ENCODE data around the gene OTUD3.
"Not testable (repeated sequence)": the region's sequence is repeated elsewhere in the genome, so short reads cannot be mapped to it uniquely, and the experiment has no call there.

Gene OTUD3

DNA sequence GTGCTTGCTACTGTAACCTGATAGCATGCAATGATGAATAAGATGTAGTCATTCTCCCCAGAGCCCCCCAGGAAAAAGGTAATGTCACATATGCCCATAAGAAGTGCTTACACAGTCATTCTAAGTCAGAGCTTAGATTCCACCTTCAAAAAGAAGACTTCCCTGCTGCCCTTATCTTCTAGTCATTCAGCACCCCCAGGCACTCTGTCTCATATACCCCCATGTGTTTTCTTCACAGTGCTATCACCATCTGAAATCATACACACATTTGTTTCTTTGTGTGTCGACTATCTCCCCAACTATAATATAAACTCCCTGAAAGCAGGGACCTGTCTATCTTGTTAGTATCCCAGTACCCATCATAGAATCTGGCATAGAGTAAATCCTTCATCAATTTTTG, 16.2 kb upstream of the OTUD3 start:
- H3K4me1 ChIP-seq (ENCODE audit: insufficient read depth, low read length, severe bottlenecking) = no peaks in the 10 kb centered on the region
- H3K9me2 ChIP-seq (ENCODE audit: low read depth, low read length) = no peaks in the 10 kb centered on the region
- no peaks in the 10 kb centered on the region for H4K20me1 ChIP-seq (ENCODE audit: insufficient read depth, low read length)
- no peaks in the 10 kb centered on the region for H3K79me2 ChIP-seq (ENCODE audit: insufficient read depth, low read length)
- H3K36me3 ChIP-seq (ENCODE audit: insufficient read depth, low read length) = no peaks in the 10 kb centered on the region; the same call in 1 of the 2 replicates
- no peaks in the 10 kb centered on the region for H3F3A ChIP-seq (ENCODE audit: insufficient read depth, low read length)
- no peak overlapping the region for H3K27ac ChIP-seq (ENCODE audit: low read depth, low read length, poor library complexity, severe bottlenecking)
- TF ChIP-seq EZH2 (IDR thresholded peaks at IDR 0.05; ENCODE audit: borderline replicate concordance, low read length) = no peak
- TF ChIP-seq, protein P1, sequence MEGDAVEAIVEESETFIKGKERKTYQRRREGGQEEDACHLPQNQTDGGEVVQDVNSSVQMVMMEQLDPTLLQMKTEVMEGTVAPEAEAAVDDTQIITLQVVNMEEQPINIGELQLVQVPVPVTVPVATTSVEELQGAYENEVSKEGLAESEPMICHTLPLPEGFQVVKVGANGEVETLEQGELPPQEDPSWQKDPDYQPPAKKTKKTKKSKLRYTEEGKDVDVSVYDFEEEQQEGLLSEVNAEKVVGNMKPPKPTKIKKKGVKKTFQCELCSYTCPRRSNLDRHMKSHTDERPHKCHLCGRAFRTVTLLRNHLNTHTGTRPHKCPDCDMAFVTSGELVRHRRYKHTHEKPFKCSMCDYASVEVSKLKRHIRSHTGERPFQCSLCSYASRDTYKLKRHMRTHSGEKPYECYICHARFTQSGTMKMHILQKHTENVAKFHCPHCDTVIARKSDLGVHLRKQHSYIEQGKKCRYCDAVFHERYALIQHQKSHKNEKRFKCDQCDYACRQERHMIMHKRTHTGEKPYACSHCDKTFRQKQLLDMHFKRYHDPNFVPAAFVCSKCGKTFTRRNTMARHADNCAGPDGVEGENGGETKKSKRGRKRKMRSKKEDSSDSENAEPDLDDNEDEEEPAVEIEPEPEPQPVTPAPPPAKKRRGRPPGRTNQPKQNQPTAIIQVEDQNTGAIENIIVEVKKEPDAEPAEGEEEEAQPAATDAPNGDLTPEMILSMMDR (IDR thresholded peaks at IDR 0.05; ENCODE audit: low read length) = no peak
- no peak overlapping the region for H3K4me2 ChIP-seq (ENCODE audit: low read length)
- no peak overlapping the region for H3K9ac ChIP-seq (ENCODE audit: low read length)
- H3K9me3 ChIP-seq (ENCODE audit: low read length) = 0 out of 2 replicates have a peak, but pooled peaks cover 2% of the 10 kb centered on the region
- H3K27me3 ChIP-seq (ENCODE audit: insufficient read depth, low read length) = peaks cover 3% of the 10 kb centered on the region; the same call in 1 of the 2 replicates
- no peak overlapping the region for H2AFZ ChIP-seq (ENCODE audit: low read length)
- no peak overlapping the region for H3K4me3 ChIP-seq (ENCODE audit: low read depth, low read length, poor library complexity, severe bottlenecking)

DNA sequence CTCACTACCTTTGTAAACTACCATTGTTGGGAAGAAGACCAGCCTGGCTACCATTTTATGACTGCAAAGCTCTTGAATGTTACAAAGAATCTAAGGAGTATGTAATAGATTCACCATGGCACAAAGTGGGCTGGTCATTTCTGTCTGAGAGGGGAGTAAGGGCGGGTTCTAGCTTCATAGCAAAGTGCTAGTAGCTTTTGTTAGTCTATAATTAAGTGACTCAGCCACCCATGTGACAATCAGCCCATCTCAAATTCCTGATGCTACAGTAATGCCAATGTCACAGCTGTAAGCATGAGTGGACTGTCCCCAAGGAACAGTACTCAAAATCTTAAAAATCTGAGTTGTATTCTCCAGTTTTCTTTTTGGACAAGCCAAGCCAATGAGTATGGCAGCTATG, 15.4 kb upstream of the OTUD3 start:
- H3K79me2 ChIP-seq (ENCODE audit: insufficient read depth, low read length) = no peaks in the 10 kb centered on the region
- H3K9ac ChIP-seq (ENCODE audit: low read length) = no peak overlapping the region
- H3K4me3 ChIP-seq (ENCODE audit: low read depth, low read length, poor library complexity, severe bottlenecking) = no peak overlapping the region
- no peaks in the 10 kb centered on the region; the same call in 1 of the 2 replicates for H3K36me3 ChIP-seq (ENCODE audit: insufficient read depth, low read length)
- H4K20me1 ChIP-seq (ENCODE audit: insufficient read depth, low read length) = no peaks in the 10 kb centered on the region
- H3K27me3 ChIP-seq (ENCODE audit: insufficient read depth, low read length) = peaks cover 3% of the 10 kb centered on the region; the same call in 1 of the 2 replicates
- no peak overlapping the region for H3K4me2 ChIP-seq (ENCODE audit: low read length)
- H3K4me1 ChIP-seq (ENCODE audit: insufficient read depth, low read length, severe bottlenecking) = no peaks in the 10 kb centered on the region
- no peaks in the 10 kb centered on the region for H3K9me2 ChIP-seq (ENCODE audit: low read depth, low read length)
- H3F3A ChIP-seq (ENCODE audit: insufficient read depth, low read length) = no peaks in the 10 kb centered on the region
- 0 out of 2 replicates have a peak, but pooled peaks cover 2% of the 10 kb centered on the region for H3K9me3 ChIP-seq (ENCODE audit: low read length)
- H2AFZ ChIP-seq (ENCODE audit: low read length) = no peak overlapping the region
- H3K27ac ChIP-seq (ENCODE audit: low read depth, low read length, poor library complexity, severe bottlenecking) = no peak overlapping the region
- no peak for TF ChIP-seq EZH2 (IDR thresholded peaks at IDR 0.05; ENCODE audit: borderline replicate concordance, low read length)
- TF ChIP-seq, protein P1 (IDR thresholded peaks at IDR 0.05; ENCODE audit: low read length) = no peak

DNA sequence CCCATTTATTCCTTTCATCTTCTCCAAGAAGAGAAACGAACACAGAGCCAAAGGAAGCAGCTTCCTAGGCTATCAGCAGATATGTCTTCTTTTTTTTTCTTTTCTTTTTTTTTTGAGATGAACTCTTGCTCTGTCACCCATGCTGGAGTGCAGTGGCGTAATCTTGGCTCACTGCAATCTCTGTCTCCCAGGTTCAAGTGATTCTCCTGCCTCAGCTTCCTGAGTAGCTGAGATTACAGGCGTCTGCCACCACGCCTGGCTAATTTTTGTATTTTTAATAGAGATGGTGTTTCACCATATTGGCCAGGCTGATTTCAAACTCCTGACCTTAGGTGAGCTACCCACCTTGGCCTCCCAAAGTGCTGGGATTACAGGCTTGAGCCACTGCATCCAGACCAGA, 13.6 kb upstream of the OTUD3 start:
- H3K27ac ChIP-seq (ENCODE audit: low read depth, low read length, poor library complexity, severe bottlenecking); H4K20me1 ChIP-seq (ENCODE audit: insufficient read depth, low read length); H3F3A ChIP-seq (ENCODE audit: insufficient read depth, low read length); H3K4me2 ChIP-seq (ENCODE audit: low read length); H3K79me2 ChIP-seq (ENCODE audit: insufficient read depth, low read length); H3K36me3 ChIP-seq (ENCODE audit: insufficient read depth, low read length); H3K9me3 ChIP-seq (ENCODE audit: low read length); H3K9me2 ChIP-seq (ENCODE audit: low read depth, low read length); H3K9ac ChIP-seq (ENCODE audit: low read length); H3K4me1 ChIP-seq (ENCODE audit: insufficient read depth, low read length, severe bottlenecking); H3K27me3 ChIP-seq (ENCODE audit: insufficient read depth, low read length); H2AFZ ChIP-seq (ENCODE audit: low read length); H3K4me3 ChIP-seq (ENCODE audit: low read depth, low read length, poor library complexity, severe bottlenecking): not testable (repeated sequence)

DNA sequence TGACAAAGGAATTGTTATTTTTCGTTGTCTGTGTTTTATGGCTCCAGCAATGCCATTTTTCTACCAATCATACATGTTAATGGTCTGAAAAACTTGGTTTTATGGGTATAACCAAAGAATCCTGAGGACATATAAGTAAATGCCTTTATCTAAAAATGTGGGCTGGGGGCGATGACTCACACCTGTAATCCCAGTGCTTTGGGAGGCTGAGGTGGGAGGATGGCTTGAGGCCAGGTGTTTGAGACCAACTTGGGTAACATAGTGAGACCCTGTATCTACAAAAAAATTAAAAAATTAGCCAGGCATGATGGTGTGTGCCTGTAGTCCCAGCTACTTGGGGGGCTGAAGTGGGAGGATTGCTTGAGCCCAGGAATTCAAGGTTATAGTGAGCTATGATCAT, 12.7 kb upstream of the OTUD3 start:
- not testable (repeated sequence) for H4K20me1 ChIP-seq (ENCODE audit: insufficient read depth, low read length); H3K9me2 ChIP-seq (ENCODE audit: low read depth, low read length); H3K79me2 ChIP-seq (ENCODE audit: insufficient read depth, low read length); H3K36me3 ChIP-seq (ENCODE audit: insufficient read depth, low read length); H3F3A ChIP-seq (ENCODE audit: insufficient read depth, low read length); H3K27me3 ChIP-seq (ENCODE audit: insufficient read depth, low read length); H3K4me1 ChIP-seq (ENCODE audit: insufficient read depth, low read length, severe bottlenecking); H2AFZ ChIP-seq (ENCODE audit: low read length); H3K9me3 ChIP-seq (ENCODE audit: low read length); H3K4me2 ChIP-seq (ENCODE audit: low read length); H3K27ac ChIP-seq (ENCODE audit: low read depth, low read length, poor library complexity, severe bottlenecking); H3K4me3 ChIP-seq (ENCODE audit: low read depth, low read length, poor library complexity, severe bottlenecking); H3K9ac ChIP-seq (ENCODE audit: low read length)
